ENCODE results near the gene DEFB112. TPM values are rescaled to one million over a fixed set of nuclear protein-coding genes. Genes with fewer than 3 reads are reported as not detected.
A peak's percentile ranks its signal among the peaks of the same experiment; 100 is the strongest.

DEFB112 gene
- total RNA-seq, 1 experiment from 2014 or later: not detected

GRCh38 chr6:50030350-50030749 lies 19.4 kb downstream of the DEFB112 start:
- Histone ChIP-seq H3K36me3 (ENCODE audit: control insufficient read depth, insufficient read depth, low read length) (no peaks in the 10 kb centered on the region), H3K9me3 (ENCODE audit: control insufficient read depth, insufficient read depth, low read depth, low read length) (no peaks in the 10 kb centered on the region), H3K27ac (ENCODE audit: low read length) (no peak overlapping the region), H3K4me3 (ENCODE audit: low read depth in 2 of 2, low read length in 2 of 2) (no peak overlapping the region; a peak in 1 of 4 replicates), H3K4me1 (ENCODE audit: control insufficient read depth, insufficient read depth, low read length) (no peaks in the 10 kb centered on the region), H3K27me3 (ENCODE audit: control insufficient read depth, insufficient read depth, low read length) (no peaks in the 10 kb centered on the region)
- ChIA-PET CTCF (interaction anchor here (0.6 kb wide), 1 partner anchor 498 kb away, joined by 10 read pairs; no protein-coding TSS in a partner anchor), POLR2A (no interaction called here)
- intact Hi-C loops (cut with micrococcal nuclease; ENCODE audit: unreplicated experiment): no loop called here
- ATAC-seq: peak; percentile 21; the same call in 1 of the 2 replicates
- in situ Hi-C loops (cut with HindIII; ENCODE audit: low pct_unique_long_range_greater_than_20kb, low sequenced_read_pairs): no loop called here
- no peak for DNase-seq (ENCODE audit: low read depth, low spot score)
- TF ChIP-seq POLR2AphosphoS5 (IDR thresholded peaks at IDR 0.05; ENCODE audit: low read depth, low read length) (no peak), TCF7L2 (IDR thresholded peaks at IDR 0.05; ENCODE audit: low read depth, low read length) (no peak), CTCF (IDR thresholded peaks at IDR 0.05) (no peak), SIN3A (IDR thresholded peaks at IDR 0.05; ENCODE audit: borderline replicate concordance, insufficient read depth, low read depth, low read length) (no peak), REST (IDR thresholded peaks at IDR 0.05; ENCODE audit: insufficient read depth in 1 of 2, low read depth in 2 of 2, low read length in 1 of 2) (no peak)
- no TSS peak for BruUV-seq (replicated peaks)

GRCh38 chr6:50025258-50025657 lies 24.5 kb downstream of the DEFB112 start:
- CTCF ChIA-PET: no interaction called here
- in situ Hi-C loops (cut with HindIII; ENCODE audit: low pct_unique_long_range_greater_than_20kb, low sequenced_read_pairs): no loop called here

More at GRCh38 chr6:50025258-50025657, 24.5 kb downstream of the DEFB112 start:
- no peak for TF ChIP-seq POLR2AphosphoS5 (IDR thresholded peaks at IDR 0.05; ENCODE audit: low read depth, low read length)
- no peak for TF ChIP-seq REST (IDR thresholded peaks at IDR 0.05; ENCODE audit: insufficient read depth in 1 of 2, low read depth in 2 of 2, low read length in 1 of 2)
- TF ChIP-seq CTCF (IDR thresholded peaks at IDR 0.05): no peak
- no peak for TF ChIP-seq TCF7L2 (IDR thresholded peaks at IDR 0.05; ENCODE audit: low read depth, low read length)
- TF ChIP-seq SIN3A (IDR thresholded peaks at IDR 0.05; ENCODE audit: borderline replicate concordance, insufficient read depth, low read depth, low read length): no peak
- no peaks in the 10 kb centered on the region for H3K9me3 ChIP-seq (ENCODE audit: control insufficient read depth, insufficient read depth, low read depth, low read length)
- no peaks in the 10 kb centered on the region for H3K27me3 ChIP-seq (ENCODE audit: control insufficient read depth, insufficient read depth, low read length)
- DNase-seq (ENCODE audit: low read depth, low spot score) (no peak), ATAC-seq (no peak)
- H3K4me3 ChIP-seq (ENCODE audit: low read depth in 2 of 2, low read length in 2 of 2): no peak overlapping the region
- POLR2A ChIA-PET: no interaction called here
- no TSS peak for BruUV-seq (replicated peaks)
- H3K36me3 ChIP-seq (ENCODE audit: control insufficient read depth, insufficient read depth, low read length): no peaks in the 10 kb centered on the region
- H3K4me1 ChIP-seq (ENCODE audit: control insufficient read depth, insufficient read depth, low read length): no peaks in the 10 kb centered on the region
- no peak overlapping the region for H3K27ac ChIP-seq (ENCODE audit: low read length)
- intact Hi-C loops (cut with micrococcal nuclease; ENCODE audit: unreplicated experiment): no loop called here
